GM18867 (cell line): ENCODE data around the gene STRA8.

Source experiments
- ATAC-seq: cut with Tn5 transposase; IDR thresholded peaks from one replicate; pipeline ENCODE4 v1.9.1; 2021; ENCODE audit warnings: mild to moderate bottlenecking, moderate library complexity; ENCODE audit not compliant: unreplicated experiment

The STRA8 gene

GRCh38 chr7:135263321-135263970 lies 29.8 kb downstream of the STRA8 start:
- ATAC-seq = no peak

- ATAC-seq = no peak
Measured at GRCh38 chr7:135265637-135266036, 32.0 kb downstream of the STRA8 start.

- ATAC-seq = no peak
Measured at GRCh38 chr7:135269921-135270320, 36.3 kb downstream of the STRA8 start.

GRCh38 chr7:135270577-135271254 lies 37.1 kb downstream of the STRA8 start:
- ATAC-seq = no peak

GRCh38 chr7:135271255-135271615 lies 37.6 kb downstream of the STRA8 start:
- ATAC-seq = no peak

- no peak for ATAC-seq
Measured at GRCh38 chr7:135272303-135272702, 38.7 kb downstream of the STRA8 start.

GRCh38 chr7:135273581-135273980 lies 39.9 kb downstream of the STRA8 start:
- ATAC-seq = no peak

GRCh38 chr7:135274495-135275268 lies 41.0 kb downstream of the STRA8 start:
- peak; percentile 67 for ATAC-seq

- no peak for ATAC-seq
Measured at GRCh38 chr7:135275971-135276580, 42.4 kb downstream of the STRA8 start.

GRCh38 chr7:135277161-135277560 lies 43.5 kb downstream of the STRA8 start:
- ATAC-seq = no peak

- peak; percentile 94 for ATAC-seq
Measured at GRCh38 chr7:135281363-135281949, 47.8 kb downstream of the STRA8 start.

- ATAC-seq = no peak
Measured at GRCh38 chr7:135282561-135283254, 49.1 kb downstream of the STRA8 start.

GRCh38 chr7:135283959-135284638 lies 50.5 kb downstream of the STRA8 start:
- no peak for ATAC-seq

GRCh38 chr7:135285547-135286233 lies 52.1 kb downstream of the STRA8 start:
- no peak for ATAC-seq

GRCh38 chr7:135286876-135287275 lies 53.2 kb downstream of the STRA8 start:
- ATAC-seq = no peak

GRCh38 chr7:135290594-135290993 lies 57.0 kb downstream of the STRA8 start:
- no peak for ATAC-seq

GRCh38 chr7:135291809-135292253 lies 58.2 kb downstream of the STRA8 start:
- ATAC-seq = no peak

- ATAC-seq = no peak
Measured at GRCh38 chr7:135299235-135299634, 65.6 kb downstream of the STRA8 start.
